Amniotic epithelial cell (primary cell): ENCODE measurements around the gene BAZ2A.
A peak's percentile ranks its signal among the peaks of the same experiment; 100 is the strongest.

ENCODE experiments used
- DNase-seq: peaks from one replicate; pipeline ENCODE4 v3.0.0-alpha.2; 2010; ENCODE audit warnings: low read depth

The BAZ2A gene

GRCh38 chr12:56634837-56635791 lies 5.0 kb upstream of the BAZ2A start:
- peak; percentile 89 for DNase-seq

GRCh38 chr12:56634242-56634836 lies 4.2 kb upstream of the BAZ2A start:
- peak; percentile 9 for DNase-seq

GRCh38 chr12:56633468-56634241 lies 3.5 kb upstream of the BAZ2A start:
- DNase-seq, result no peak

- no peak for DNase-seq
Measured at GRCh38 chr12:56632701-56633467, 2.8 kb upstream of the BAZ2A start.

- DNase-seq, result peak; percentile 27
Measured at GRCh38 chr12:56631790-56632700, 1.9 kb upstream of the BAZ2A start.

GRCh38 chr12:56629459-56630179 lies 507 bp downstream of the BAZ2A start:
- peak; percentile 5 for DNase-seq

- DNase-seq, result peak; percentile 67
Measured at GRCh38 chr12:56628671-56629458, 1.3 kb downstream of the BAZ2A start.

GRCh38 chr12:56626701-56627100 lies 3.4 kb downstream of the BAZ2A start:
- no peak for DNase-seq

GRCh38 chr12:56622535-56622934 lies 7.6 kb downstream of the BAZ2A start:
- DNase-seq, result no peak

- no peak for DNase-seq
Measured at GRCh38 chr12:56616925-56617324, 13.2 kb downstream of the BAZ2A start.

- no peak for DNase-seq
Measured at GRCh38 chr12:56616244-56616643, 13.9 kb downstream of the BAZ2A start.

GRCh38 chr12:56614627-56615026 lies 15.5 kb downstream of the BAZ2A start:
- DNase-seq, result no peak

GRCh38 chr12:56604355-56604754 lies 25.8 kb downstream of the BAZ2A start:
- DNase-seq, result no peak

GRCh38 chr12:56602239-56602638 lies 27.9 kb downstream of the BAZ2A start:
- peak; percentile 44 for DNase-seq

GRCh38 chr12:56601503-56601902 lies 28.6 kb downstream of the BAZ2A start:
- peak; percentile 15 for DNase-seq

- DNase-seq, result no peak
Measured at GRCh38 chr12:56600753-56601152, 29.4 kb downstream of the BAZ2A start.

- no peak for DNase-seq
Measured at GRCh38 chr12:56599797-56600196, 30.3 kb downstream of the BAZ2A start.

- DNase-seq, result no peak
Measured at GRCh38 chr12:56599041-56599440, 31.1 kb downstream of the BAZ2A start.

GRCh38 chr12:56596815-56597214 lies 33.3 kb downstream of the BAZ2A start:
- DNase-seq, result no peak
